CD1c-positive myeloid dendritic cell (primary cell): ENCODE results near the gene DPPA2.
A peak's percentile ranks its signal among the peaks of the same experiment; 100 is the strongest.

Experiments
- DNase-seq: peaks from one replicate; pipeline ENCODE4 v3.0.0-alpha.2; 2016; ENCODE audit errors: extremely low spot score

Gene DPPA2

GRCh38 chr3:109325109-109325508 is 8.8 kb upstream of the DPPA2 start:
- DNase-seq: no peak

GRCh38 chr3:109313061-109313460 is 3.3 kb downstream of the DPPA2 start:
- DNase-seq: no peak

- DNase-seq: no peak
Observed at GRCh38 chr3:109297496-109297895, 18.8 kb downstream of the DPPA2 start.

GRCh38 chr3:109284071-109284470 is 32.2 kb downstream of the DPPA2 start:
- no peak for DNase-seq

- no peak for DNase-seq
Observed at GRCh38 chr3:109278546-109278945, 37.8 kb downstream of the DPPA2 start.

GRCh38 chr3:109278141-109278540 is 38.2 kb downstream of the DPPA2 start:
- no peak for DNase-seq

- DNase-seq: peak; percentile 3
Observed at GRCh38 chr3:109275702-109276293, 40.5 kb downstream of the DPPA2 start.

- no peak for DNase-seq
Observed at GRCh38 chr3:109270779-109271178, 45.5 kb downstream of the DPPA2 start.

- DNase-seq: peak; percentile 6
Observed at GRCh38 chr3:109269577-109270275, 46.6 kb downstream of the DPPA2 start.

GRCh38 chr3:109268181-109268580 is 48.1 kb downstream of the DPPA2 start:
- DNase-seq: no peak

- no peak for DNase-seq
Observed at GRCh38 chr3:109265295-109265694, 51.0 kb downstream of the DPPA2 start.

- DNase-seq: no peak
Observed at GRCh38 chr3:109257269-109257668, 59.0 kb downstream of the DPPA2 start.

- DNase-seq: no peak
Observed at GRCh38 chr3:109254770-109255169, 61.5 kb downstream of the DPPA2 start.

- DNase-seq: no peak
Observed at GRCh38 chr3:109252641-109253040, 63.7 kb downstream of the DPPA2 start.
